ENCODE results near the gene CD300LB.

Gene CD300LB

DNA sequence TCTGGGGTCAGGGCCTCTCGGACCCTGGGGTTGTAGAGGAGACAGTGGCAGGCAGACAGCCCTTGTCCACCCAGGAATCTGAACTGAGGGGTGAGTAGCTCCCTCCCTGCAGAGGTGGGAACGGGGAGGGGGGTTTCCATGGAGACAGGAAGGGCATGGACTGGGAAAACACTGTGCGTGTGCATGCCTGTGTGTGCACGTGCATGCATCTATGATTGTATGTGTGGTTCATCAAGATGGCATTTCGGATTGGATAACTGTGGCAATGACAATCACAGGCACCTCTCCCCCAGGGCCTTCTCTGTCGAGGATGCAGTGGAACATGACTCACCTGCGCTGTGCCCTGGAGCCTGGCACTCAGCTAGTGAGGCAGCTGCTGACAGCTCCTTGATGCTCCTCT, 20.8 kb upstream of the CD300LB start:
- DNase-seq (ENCODE audit: extremely low spot score, insufficient read length, low read depth) (no peak), FAIRE-seq (no peak)

DNA sequence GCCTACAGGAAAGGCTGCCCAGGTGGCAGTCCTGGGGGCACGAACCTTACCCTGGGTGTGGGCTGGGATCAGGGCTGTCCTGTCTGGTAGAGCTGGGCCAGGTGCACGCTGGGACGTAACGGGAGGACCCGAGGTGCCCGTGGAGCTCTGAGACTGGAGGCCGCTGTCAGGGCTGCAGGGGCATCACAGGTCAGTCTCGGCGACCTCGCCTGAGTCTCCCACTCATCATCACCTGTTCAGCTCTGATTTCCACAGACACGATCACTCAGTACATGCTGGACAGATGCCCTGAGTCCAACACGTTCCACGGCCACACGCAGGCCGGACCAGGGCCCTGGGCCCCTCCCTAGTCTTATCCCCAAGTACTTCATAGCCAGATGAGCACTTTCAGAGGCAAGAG, 19.3 kb upstream of the CD300LB start:
- FAIRE-seq (no peak), DNase-seq (ENCODE audit: extremely low spot score, insufficient read length, low read depth) (no peak)

DNA sequence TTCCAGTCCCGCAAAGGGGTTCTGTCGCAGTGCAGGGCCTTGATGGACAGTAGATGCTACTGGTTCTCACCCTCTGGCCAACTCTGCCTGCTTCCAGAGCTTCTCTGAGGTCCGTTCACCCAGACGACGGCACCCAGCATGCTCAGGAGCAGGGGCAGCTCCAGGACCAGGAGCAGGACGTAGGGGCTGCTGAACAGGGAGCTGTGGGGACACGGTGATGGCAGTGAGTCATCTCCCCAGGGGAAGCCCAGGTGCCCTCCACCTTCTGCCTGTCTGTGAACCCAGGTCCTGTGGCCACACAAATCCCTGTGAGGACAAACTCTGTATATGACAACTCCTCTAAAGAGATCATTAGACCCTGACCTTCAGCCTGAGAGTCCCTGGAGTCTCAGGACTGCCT, 18.1 kb upstream of the CD300LB start:
- FAIRE-seq, result no peak
- no peak for DNase-seq (ENCODE audit: extremely low spot score, insufficient read length, low read depth)

DNA sequence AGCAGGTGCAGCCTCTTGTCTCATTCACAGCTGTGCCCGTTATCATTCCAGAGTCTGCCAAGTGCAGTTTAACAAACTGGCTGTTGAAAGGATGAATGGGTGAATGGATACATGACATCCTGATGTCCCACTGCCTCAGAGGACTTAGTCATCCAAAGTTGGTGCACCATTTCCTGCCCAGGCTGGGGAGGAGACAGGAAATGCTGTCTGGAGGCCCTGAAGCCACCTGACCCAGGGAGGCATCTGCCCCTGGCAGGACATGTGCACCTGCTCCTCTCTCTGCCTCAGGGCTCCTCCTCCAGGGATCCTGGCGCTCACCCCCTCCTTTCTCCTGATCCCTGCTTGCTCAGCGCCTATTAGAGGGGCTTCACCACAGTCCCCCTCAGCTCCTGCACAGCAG, 16.5 kb upstream of the CD300LB start:
- FAIRE-seq, result no peak
- DNase-seq (ENCODE audit: extremely low spot score, insufficient read length, low read depth), result no peak

DNA sequence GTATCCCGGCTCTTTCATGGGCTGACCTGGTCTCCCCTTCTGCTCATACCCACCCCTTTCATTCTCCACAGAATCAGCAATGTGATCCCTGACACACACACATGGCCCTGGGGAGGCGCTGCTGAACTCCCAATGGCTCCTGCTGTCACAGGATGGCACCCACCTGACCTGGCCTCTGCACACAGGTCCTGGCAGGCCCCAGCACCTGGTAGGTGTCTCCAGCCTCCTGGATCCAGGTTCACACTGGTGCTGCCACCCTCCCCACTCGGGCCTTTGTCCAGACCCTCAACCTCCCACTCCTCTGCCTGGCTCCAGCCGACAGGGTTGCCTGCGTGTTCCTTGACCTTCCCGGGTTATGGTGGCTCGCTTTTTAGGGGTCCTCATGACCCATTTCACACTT, 16.0 kb upstream of the CD300LB start:
- DNase-seq (ENCODE audit: extremely low spot score, insufficient read length, low read depth) (no peak), FAIRE-seq (no peak)

DNA sequence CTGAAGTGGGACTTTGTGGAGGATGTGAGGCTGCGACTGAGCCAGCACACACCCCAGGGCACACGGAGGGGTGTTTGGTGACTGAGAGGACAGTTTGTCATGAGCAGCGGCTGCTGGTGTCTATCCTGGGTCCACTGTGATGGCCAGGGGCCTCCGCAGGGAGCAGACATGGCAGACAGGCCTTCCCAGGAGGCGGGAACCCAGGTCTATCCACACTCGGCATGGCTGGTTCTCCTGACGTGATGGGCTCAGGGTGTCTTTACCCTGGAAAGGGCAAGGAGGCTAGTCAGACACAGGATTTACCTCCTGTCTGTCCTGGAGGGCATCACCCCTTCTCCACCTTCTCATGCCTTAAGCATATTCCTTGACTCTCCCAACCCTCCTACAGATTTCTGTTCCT, 15.3 kb upstream of the CD300LB start:
- DNase-seq (ENCODE audit: extremely low spot score, insufficient read length, low read depth), result no peak
- FAIRE-seq, result no peak

DNA sequence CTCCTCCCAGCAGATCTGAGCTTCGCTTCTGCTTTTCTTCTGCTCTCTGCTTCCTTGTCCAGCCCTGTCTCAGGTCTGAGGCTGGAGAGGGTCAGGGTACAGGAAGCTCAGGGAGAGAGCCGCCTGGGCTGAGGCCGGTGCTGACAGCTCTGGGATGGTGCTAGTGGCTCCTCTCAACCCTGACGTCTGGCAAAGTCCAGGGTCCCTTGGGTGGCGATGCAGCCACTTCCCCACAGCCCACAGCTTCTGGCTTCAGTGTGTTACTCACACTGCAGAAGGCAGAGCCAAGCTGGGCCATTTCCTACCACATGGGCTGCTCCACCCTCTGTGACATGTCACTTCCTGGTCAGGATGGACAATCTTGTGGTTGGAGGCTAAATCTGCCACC, 14.6 kb upstream of the CD300LB start, which contains the start of gene CD300C:
CD300C (minus strand) TSS at position 273 of the 388 bp plus-strand sequence. CDS start 333 bp downstream, outside the sequence.
- DNase-seq (ENCODE audit: extremely low spot score, insufficient read length, low read depth), result no peak
- no peak for FAIRE-seq

DNA sequence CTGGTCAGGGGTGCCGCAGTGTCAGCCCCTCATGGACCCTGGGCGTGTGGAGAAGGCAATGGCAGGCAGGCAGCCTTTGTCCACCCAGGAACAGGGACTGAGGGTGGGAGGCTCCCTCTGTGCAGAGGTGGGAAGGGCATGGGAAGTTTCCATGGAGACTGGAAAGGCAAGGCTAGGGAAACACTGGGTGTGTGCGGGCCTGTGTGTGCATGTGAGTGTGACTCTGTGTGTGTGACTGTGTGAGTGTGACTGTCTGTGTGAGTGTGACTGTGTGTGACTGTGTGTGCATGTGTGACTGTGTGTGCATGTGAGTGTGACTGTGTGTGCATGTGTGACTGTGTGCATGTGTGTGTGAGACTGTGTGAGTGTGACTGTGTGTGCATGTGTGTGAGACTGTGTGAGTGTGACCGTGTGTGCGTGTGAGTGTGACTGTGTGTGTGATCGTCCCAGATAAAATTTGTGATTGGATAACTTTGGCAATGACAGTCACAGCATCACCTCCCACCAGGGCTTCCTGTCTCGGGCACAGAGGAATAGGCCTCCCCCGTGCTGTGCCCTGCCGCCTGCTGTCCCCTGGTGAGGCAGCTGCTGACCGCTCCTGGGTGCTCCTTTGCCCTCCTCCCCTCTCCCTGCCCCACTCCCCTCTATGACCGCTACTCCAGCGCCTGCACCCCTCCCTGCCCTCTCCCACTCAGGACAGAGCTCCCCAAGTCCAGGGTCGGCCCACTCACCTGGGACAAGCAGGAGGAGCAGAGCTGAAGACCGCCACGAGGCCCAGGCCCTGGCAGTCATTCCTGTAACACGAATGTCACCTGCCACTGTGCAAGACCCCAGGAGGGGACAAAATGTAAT, 13.9 kb upstream of the CD300LB start:
- FAIRE-seq (peak; percentile 33), DNase-seq (ENCODE audit: extremely low spot score, insufficient read length, low read depth) (no peak)

DNA sequence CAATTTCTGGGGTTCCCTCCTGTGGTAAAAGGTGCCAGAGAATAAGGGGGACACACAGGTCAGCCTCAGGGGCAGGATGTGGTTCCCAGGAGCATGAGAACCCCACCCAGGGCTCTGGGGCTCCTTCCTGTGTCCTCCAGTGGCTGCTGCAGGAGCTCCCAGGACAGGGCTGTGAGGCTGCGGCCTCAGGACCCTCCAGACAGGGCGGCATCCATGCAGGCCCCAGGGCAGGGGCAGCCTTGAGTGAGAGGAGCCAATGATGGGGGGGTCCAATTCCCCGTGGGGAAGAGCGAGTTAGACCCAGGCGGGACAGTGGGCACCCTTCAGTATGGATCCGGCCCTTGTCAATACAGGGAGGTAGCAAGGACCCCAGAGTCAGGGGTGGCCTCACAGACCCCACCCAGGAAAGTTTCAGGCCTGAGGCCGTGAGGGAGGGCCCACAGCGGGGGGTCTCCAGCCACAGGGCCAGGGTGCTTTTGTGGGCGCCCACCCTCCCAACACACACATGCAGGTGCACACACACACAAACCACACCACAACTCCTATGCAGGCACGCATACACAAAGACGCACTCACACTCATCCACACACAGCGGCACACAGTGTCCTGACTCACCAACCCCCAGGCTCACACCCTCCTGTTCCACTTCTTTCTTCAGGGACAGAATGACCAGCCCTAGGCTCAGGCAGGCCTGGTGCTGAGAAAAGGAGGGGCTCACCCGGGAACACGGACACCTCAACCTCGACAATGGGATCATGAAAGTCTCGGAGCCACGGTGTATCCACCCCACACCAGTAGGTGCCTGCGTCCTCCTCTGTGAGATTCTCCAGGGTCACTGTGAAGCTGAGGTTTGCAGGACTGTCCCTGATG, 12.9 kb upstream of the CD300LB start:
- no peak for FAIRE-seq
- no peak for DNase-seq (ENCODE audit: extremely low spot score, insufficient read length, low read depth)

DNA sequence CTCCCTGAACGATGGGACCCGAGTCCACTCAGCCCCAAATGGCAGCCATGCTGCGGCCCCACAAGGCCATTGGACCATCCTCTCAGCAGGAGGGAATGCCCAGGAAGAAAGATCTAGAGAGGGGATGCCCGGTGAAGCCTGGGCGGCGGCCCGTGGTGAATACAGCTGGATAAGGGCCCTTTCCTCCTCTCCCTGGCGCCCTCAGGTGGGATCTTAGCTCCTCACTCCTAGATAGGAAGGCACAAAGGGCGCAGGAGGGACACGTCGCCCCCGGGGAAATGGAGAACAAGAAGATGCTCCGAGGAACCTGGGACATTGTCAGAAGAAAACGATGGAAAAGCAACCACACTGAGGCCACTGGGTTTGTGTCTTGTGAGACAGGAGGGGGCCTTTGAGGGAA, 12.1 kb upstream of the CD300LB start:
- no peak for DNase-seq (ENCODE audit: extremely low spot score, insufficient read length, low read depth)

DNA sequence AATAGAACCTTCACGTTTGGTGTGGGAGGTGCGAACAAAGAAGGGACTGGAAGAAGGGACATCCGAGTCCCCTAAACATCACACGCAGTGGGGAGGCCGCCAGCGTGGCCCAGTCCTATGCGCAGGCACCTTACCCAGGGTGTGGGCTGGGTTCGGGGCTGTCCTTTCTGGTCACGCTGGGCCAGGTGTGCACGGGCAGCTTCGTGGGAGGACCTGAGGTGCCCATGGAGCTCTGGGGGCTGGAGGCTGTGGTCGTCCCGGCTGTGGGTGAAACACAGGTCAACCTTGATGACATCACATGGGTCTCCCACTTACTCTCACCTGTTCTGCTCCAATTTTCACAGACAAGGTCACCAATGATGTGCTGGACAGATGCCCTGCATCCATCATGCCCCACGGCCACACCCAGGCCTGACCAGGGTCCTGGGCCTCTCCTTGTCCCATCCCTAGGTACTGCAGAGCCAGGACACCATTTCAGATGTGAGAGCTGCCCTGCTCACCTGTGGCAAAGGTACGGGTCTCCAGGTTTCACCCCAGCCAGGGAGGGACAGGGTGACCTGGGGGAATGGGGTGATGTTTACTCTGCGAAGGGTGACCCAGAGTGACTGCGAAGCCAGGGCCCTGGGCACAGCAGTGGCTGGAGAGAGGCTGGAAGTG, 11.6 kb upstream of the CD300LB start:
- DNase-seq (ENCODE audit: extremely low spot score, insufficient read length, low read depth) (no peak), FAIRE-seq (no peak)

More for the DNA sequence above, 12.1 kb upstream of the CD300LB start:
- no peak for FAIRE-seq

DNA sequence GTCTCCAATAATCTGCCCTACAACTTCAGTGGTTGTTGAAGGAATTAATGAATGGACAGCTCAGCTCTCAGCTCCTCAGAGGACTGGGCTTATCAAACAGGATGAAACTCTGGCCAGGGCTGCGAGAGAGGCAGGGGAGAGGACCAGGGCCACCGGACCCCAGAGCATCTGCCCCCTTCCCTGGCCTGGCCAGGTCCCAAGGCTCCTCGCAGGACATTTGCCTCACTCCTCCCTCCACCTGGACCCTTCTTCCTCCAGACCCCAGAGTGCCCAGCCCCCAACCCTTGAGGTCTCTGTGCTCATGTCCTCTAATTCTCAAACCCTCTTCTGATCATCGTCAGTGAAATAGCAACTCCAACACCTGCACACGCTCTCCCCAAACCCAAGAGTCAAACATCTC, 10.9 kb upstream of the CD300LB start:
- FAIRE-seq (no peak), DNase-seq (ENCODE audit: extremely low spot score, insufficient read length, low read depth) (no peak)

DNA sequence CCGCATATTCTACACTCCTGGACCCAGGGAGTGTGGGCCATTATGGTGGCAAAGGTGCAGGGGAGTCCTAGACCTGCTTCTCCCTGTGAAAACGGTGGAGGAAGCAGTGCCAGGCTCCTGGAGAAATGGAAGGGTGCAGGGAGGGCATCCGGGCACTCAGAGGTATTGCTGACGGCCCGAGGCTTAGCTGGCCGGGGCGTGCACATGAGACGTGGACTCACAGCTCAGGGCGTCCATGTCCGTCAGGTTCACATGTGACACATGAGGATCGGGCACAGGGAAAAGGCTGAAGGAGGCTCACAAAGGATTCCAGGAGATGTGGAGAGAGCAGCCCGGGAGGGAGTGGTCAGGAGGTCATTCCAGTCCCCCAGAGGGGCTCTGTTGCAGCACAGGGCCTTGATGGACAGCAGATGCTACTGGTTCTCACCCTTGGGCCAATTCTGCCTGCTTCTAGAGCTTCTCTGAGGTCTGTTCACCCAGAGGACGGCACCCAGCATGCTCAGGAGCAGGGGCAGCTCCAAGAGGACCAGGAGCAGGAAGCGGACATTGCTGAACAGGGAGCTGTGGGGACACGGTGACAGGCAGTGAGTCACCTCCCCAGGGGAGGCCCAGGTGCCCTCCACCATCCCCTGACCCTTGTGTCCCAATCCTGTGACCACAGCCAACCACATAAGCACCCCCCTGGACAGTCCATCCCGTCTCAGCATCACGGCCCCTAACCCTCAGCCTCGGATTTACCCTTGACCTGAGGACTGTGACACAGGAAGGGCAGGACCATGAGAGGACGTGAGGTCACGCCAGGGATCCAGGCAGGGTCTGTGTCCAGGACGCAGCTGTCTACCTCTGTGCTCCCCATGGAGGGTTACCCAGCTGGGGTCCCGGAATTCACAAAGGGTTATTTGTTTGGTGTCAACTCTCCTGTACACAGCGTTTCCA, 10.2 kb upstream of the CD300LB start:
- no peak for DNase-seq (ENCODE audit: extremely low spot score, insufficient read length, low read depth)
- no peak for FAIRE-seq

DNA sequence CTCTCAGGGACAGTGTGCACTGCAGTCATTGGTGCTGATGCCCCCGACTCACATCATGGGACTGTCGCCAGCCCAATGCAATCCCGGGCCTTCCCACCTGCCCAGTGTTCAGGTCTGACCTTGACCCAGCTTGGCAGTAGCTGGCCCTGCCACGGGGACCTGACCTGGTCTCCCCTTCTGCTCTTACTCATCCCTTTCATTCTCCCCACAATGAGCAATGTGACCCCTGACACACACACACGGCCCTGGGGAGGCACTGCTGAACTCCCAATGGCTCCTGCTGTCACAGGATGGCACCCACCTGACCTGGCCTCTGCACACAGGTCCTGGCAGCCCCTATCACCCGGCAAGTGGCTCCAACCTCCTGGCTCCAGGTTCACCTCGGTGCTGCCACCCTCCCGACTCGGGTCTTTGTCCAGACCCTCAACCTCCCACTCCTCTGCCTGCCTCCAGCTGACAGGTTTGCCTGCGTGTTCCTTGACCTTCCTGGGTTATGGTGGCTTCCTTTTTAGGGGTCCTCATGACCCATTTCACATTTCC, 8.1 kb upstream of the CD300LB start:
- FAIRE-seq, result no peak

DNA sequence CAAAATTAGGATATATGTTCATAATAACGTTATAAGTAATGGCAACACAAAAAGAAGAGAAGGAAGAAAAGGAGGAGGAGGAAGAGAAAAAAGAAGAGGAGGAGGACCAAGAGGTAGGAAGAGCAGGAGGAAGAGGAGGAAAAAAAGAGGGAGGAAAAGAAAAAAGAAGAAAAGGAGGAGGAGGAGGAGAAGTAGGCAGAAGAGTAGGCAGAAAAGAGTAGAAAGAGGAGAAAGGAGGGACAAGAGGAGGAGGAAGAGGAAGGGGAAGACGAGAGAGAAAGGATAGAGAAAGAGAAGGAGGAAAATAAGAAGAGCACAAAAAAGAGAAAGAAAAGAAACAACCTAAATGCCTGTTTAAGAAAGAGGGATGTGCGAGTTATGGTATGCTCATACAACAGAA, 5.6 kb upstream of the CD300LB start:
- DNase-seq (ENCODE audit: extremely low spot score, insufficient read length, low read depth) (no peak), FAIRE-seq (no peak)

More for the DNA sequence above, 8.1 kb upstream of the CD300LB start:
- DNase-seq (ENCODE audit: extremely low spot score, insufficient read length, low read depth), result no peak

DNA sequence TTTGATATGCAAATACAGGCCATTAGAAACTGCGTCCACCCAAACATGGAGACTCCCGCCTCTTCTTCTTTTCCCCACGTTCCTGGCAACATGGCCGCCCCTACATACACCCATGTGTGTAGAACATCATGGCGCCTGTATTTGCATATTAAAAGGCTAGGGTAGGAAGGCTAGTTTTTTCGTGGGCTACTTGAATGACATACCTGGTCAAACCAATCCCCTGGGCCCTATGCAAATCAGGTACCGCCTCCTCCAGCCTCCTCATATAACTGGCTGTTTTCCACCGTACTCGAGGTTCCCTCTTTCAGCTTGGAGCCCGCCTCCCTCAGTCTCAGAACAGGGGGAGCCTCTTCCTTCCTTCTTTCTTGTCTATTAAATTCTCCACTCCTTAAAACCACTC, 840 bp upstream of the CD300LB start:
- DNase-seq (ENCODE audit: extremely low spot score, insufficient read length, low read depth) (no peak), FAIRE-seq (peak; percentile 81)

DNA sequence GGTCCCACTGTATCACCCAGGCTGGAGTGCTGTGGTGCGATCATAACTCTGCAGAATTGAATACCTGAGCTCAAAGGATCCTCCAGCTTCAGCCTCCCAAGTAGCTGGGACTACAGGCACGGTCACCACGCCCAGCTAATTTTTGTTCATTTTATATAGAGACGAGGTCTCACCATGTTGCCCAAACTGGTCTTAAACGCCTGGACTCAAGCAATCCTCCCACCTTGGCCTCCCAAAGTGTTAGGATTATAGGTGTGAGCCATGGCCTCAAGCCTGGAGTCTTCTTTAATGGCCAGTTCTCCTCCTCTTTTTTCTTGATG, 484 bp downstream of the CD300LB start:
- FAIRE-seq, result no peak
- DNase-seq (ENCODE audit: extremely low spot score, insufficient read length, low read depth), result no peak

DNA sequence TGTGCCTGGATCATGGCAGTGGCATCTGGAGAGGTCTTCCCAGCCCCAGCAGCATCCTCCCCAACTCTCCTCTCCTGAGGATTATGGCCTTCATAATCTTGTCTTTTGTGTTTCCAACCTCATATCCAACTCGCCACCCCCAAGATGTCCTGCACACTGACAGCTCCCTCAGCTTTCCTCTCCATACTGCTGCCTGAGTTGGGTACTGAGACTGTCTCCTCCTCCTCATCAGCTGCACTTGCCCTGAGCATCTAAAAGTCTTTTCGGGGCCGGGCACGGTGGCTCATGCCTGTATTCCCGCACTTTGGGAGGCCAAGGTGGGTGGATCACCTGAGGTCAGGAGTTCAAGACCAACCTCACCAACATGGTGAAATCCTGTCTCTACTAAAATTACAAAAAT, 2.0 kb downstream of the CD300LB start:
- FAIRE-seq (no peak), DNase-seq (ENCODE audit: extremely low spot score, insufficient read length, low read depth) (no peak)

DNA sequence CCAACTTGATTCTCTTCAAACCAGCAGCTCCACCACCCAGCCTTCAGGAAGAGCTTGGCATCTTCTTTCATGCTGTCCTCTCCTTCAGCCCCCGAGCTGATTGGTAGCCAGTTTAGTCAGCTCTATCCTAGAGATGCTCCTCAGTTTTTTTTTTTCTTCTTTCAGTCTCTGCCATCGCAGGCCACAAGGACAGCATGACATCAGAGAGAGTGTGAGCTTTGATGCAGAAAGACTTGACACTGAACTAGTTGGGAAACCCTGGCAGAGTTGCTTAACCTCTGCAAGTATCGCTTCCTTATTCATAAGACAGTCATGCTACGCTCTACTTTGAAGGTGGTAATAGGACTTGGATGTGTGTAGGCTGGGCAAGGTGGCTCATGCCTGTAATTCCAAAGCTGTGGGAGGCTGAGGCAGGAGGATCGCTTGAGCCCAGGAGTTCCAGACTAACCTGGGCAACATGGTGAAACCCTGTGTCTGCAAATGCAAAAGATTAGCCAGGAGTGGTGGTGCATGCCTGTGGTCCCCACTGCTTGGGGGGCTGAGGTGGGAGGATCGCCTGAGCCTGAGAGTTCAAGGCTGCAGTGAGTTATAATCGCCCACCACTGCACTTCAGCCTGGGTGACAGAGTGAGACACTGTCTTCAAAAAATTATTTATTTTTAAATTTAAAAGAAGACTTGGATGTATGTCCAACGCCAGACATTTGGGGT, 2.6 kb downstream of the CD300LB start:
- peak; percentile 52 for DNase-seq (ENCODE audit: extremely low spot score, insufficient read length, low read depth)

More for the DNA sequence above, 2.6 kb downstream of the CD300LB start:
- FAIRE-seq, result peak; percentile 88
